Measurements from ENCODE around the gene INTS2.
"Not testable (repeated sequence)": the region's sequence is repeated elsewhere in the genome, so short reads cannot be mapped to it uniquely, and the experiment has no call there.

The INTS2 gene

GRCh38 chr17:61908292-61909037 lies 19.3 kb downstream of the INTS2 start:
- Mint-ChIP-seq H3K9me3 (no peaks in the 10 kb centered on the region), H3K27me3 (no peaks in the 10 kb centered on the region), H3K27ac (no peak overlapping the region), H3K4me1 (peaks cover 4% of the 10 kb centered on the region), H3K36me3 (peaks cover 36% of the 10 kb centered on the region), H3K4me3 (no peak overlapping the region)
- no peak for ATAC-seq

GRCh38 chr17:61907361-61907760 lies 20.4 kb downstream of the INTS2 start:
- Mint-ChIP-seq H3K9me3 (no peaks in the 10 kb centered on the region), H3K27ac (no peak overlapping the region), H3K4me3 (no peak overlapping the region), H3K36me3 (peaks cover 43% of the 10 kb centered on the region), H3K27me3 (no peaks in the 10 kb centered on the region), H3K4me1 (peaks cover 4% of the 10 kb centered on the region)
- ATAC-seq, result no peak

- Mint-ChIP-seq H3K4me3 (no peak overlapping the region), H3K27ac (peak overlapping the region; percentile 55), H3K9me3 (no peaks in the 10 kb centered on the region), H3K27me3 (no peaks in the 10 kb centered on the region), H3K36me3 (peaks cover 42% of the 10 kb centered on the region), H3K4me1 (peaks cover 4% of the 10 kb centered on the region)
- peak; percentile 75 for ATAC-seq
Observed at GRCh38 chr17:61904094-61904710, 23.6 kb downstream of the INTS2 start.

GRCh38 chr17:61903251-61903650 lies 24.5 kb downstream of the INTS2 start:
- Mint-ChIP-seq H3K27ac (peak overlapping the region; percentile 55), H3K4me1 (peaks cover 4% of the 10 kb centered on the region), H3K4me3 (no peak overlapping the region), H3K36me3 (peaks cover 42% of the 10 kb centered on the region), H3K27me3 (no peaks in the 10 kb centered on the region), H3K9me3 (no peaks in the 10 kb centered on the region)
- ATAC-seq, result no peak

GRCh38 chr17:61897548-61898180 lies 30.1 kb downstream of the INTS2 start:
- H3K4me3 Mint-ChIP-seq, result no peak overlapping the region
- peaks cover 38% of the 10 kb centered on the region for H3K36me3 Mint-ChIP-seq
- no peak for ATAC-seq
- no peaks in the 10 kb centered on the region for H3K4me1 Mint-ChIP-seq
- no peaks in the 10 kb centered on the region for H3K9me3 Mint-ChIP-seq
- no peak overlapping the region for H3K27ac Mint-ChIP-seq
- no peaks in the 10 kb centered on the region for H3K27me3 Mint-ChIP-seq

GRCh38 chr17:61895391-61895790 lies 32.4 kb downstream of the INTS2 start:
- no peaks in the 10 kb centered on the region for H3K4me1 Mint-ChIP-seq
- no peak for ATAC-seq
- peaks cover 41% of the 10 kb centered on the region for H3K36me3 Mint-ChIP-seq
- no peak overlapping the region for H3K4me3 Mint-ChIP-seq
- no peaks in the 10 kb centered on the region for H3K9me3 Mint-ChIP-seq
- no peak overlapping the region for H3K27ac Mint-ChIP-seq
- no peaks in the 10 kb centered on the region for H3K27me3 Mint-ChIP-seq

- not testable (repeated sequence) for ATAC-seq, H3K27me3 Mint-ChIP-seq, H3K4me3 Mint-ChIP-seq, H3K27ac Mint-ChIP-seq, H3K4me1 Mint-ChIP-seq, H3K9me3 Mint-ChIP-seq
- peaks cover 33% of the 10 kb centered on the region for H3K36me3 Mint-ChIP-seq
Observed at GRCh38 chr17:61894310-61894709, 33.5 kb downstream of the INTS2 start.

- H3K36me3 Mint-ChIP-seq, result peaks cover 57% of the 10 kb centered on the region
- ATAC-seq, H3K9me3 Mint-ChIP-seq, H3K4me1 Mint-ChIP-seq, H3K27ac Mint-ChIP-seq, H3K4me3 Mint-ChIP-seq, H3K27me3 Mint-ChIP-seq: not testable (repeated sequence)
Observed at GRCh38 chr17:61887733-61888132, 40.0 kb downstream of the INTS2 start.

GRCh38 chr17:61885865-61886264 lies 41.9 kb downstream of the INTS2 start:
- H3K27me3 Mint-ChIP-seq, H3K4me3 Mint-ChIP-seq, H3K4me1 Mint-ChIP-seq, H3K27ac Mint-ChIP-seq, ATAC-seq, H3K9me3 Mint-ChIP-seq: not testable (repeated sequence)
- H3K36me3 Mint-ChIP-seq, result peaks cover 56% of the 10 kb centered on the region

- H3K4me1 Mint-ChIP-seq, result no peaks in the 10 kb centered on the region
- no peaks in the 10 kb centered on the region for H3K27me3 Mint-ChIP-seq
- H3K9me3 Mint-ChIP-seq, result no peaks in the 10 kb centered on the region
- peaks cover 59% of the 10 kb centered on the region for H3K36me3 Mint-ChIP-seq
- no peak for ATAC-seq
- H3K4me3 Mint-ChIP-seq, result no peak overlapping the region
- no peak overlapping the region for H3K27ac Mint-ChIP-seq
Observed at GRCh38 chr17:61884864-61885263, 42.9 kb downstream of the INTS2 start.

- H3K27ac Mint-ChIP-seq, result no peak overlapping the region
- H3K4me1 Mint-ChIP-seq, result no peaks in the 10 kb centered on the region
- ATAC-seq, result no peak
- H3K27me3 Mint-ChIP-seq, result no peaks in the 10 kb centered on the region
- peaks cover 47% of the 10 kb centered on the region for H3K36me3 Mint-ChIP-seq
- H3K4me3 Mint-ChIP-seq, result no peak overlapping the region
- no peaks in the 10 kb centered on the region for H3K9me3 Mint-ChIP-seq
Observed at GRCh38 chr17:61880589-61881102, 47.1 kb downstream of the INTS2 start.

- Mint-ChIP-seq H3K9me3 (no peaks in the 10 kb centered on the region), H3K4me1 (no peaks in the 10 kb centered on the region), H3K36me3 (peaks cover 41% of the 10 kb centered on the region), H3K4me3 (no peak overlapping the region), H3K27ac (no peak overlapping the region), H3K27me3 (no peaks in the 10 kb centered on the region)
- ATAC-seq, result no peak
Observed at GRCh38 chr17:61878984-61879612, 48.7 kb downstream of the INTS2 start.

GRCh38 chr17:61878520-61878919 lies 49.3 kb downstream of the INTS2 start:
- H3K27ac Mint-ChIP-seq, result no peak overlapping the region
- H3K27me3 Mint-ChIP-seq, result no peaks in the 10 kb centered on the region
- H3K4me3 Mint-ChIP-seq, result no peak overlapping the region
- no peaks in the 10 kb centered on the region for H3K4me1 Mint-ChIP-seq
- ATAC-seq, result no peak
- no peaks in the 10 kb centered on the region for H3K9me3 Mint-ChIP-seq
- peaks cover 42% of the 10 kb centered on the region for H3K36me3 Mint-ChIP-seq

- Mint-ChIP-seq H3K9me3 (no peaks in the 10 kb centered on the region), H3K36me3 (peaks cover 39% of the 10 kb centered on the region), H3K27me3 (no peaks in the 10 kb centered on the region), H3K4me3 (no peak overlapping the region), H3K4me1 (no peaks in the 10 kb centered on the region), H3K27ac (no peak overlapping the region)
- ATAC-seq, result no peak
Observed at GRCh38 chr17:61877837-61878236, 49.9 kb downstream of the INTS2 start.

- Mint-ChIP-seq H3K27me3 (no peaks in the 10 kb centered on the region), H3K4me3 (no peak overlapping the region), H3K4me1 (no peaks in the 10 kb centered on the region), H3K27ac (no peak overlapping the region), H3K36me3 (peaks cover 30% of the 10 kb centered on the region), H3K9me3 (no peaks in the 10 kb centered on the region)
- ATAC-seq, result no peak
Observed at GRCh38 chr17:61875804-61876203, 52.0 kb downstream of the INTS2 start.
